ENCODE data around the gene ATAD1.
"Not testable (repeated sequence)": the region's sequence is repeated elsewhere in the genome, so short reads cannot be mapped to it uniquely, and the experiment has no call there.

Gene ATAD1, protein sequence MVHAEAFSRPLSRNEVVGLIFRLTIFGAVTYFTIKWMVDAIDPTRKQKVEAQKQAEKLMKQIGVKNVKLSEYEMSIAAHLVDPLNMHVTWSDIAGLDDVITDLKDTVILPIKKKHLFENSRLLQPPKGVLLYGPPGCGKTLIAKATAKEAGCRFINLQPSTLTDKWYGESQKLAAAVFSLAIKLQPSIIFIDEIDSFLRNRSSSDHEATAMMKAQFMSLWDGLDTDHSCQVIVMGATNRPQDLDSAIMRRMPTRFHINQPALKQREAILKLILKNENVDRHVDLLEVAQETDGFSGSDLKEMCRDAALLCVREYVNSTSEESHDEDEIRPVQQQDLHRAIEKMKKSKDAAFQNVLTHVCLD

GRCh38 chr10:87817609-87818504 is at the start of gene ATAD1:
Gene ATAD1, minus strand, starts transcription at chr10:87818226. Its CDS starts 3,627 bp downstream, at chr10:87814599.
- Mint-ChIP-seq H3K9me3 (no peaks in the 10 kb centered on the region), H3K4me1 (peaks cover 30% of the 10 kb centered on the region), H3K27ac (peak within 1 kb of the TSS; percentile 98), H3K27me3 (ENCODE audit: low read depth, poor library complexity) (peaks cover 21% of the 10 kb centered on the region), H3K36me3 (ENCODE audit: low read depth) (peaks cover 27% of the 10 kb centered on the region), H3K4me3 (peak within 1 kb of the TSS; percentile 96)
- peak; percentile 15 for TF ChIP-seq CTCF (IDR thresholded peaks at IDR 0.05)
- peak; percentile 84 for DNase-seq

GRCh38 chr10:87867453-87867852 is 49.4 kb upstream of the ATAD1 start:
- no peak for DNase-seq

DNA sequence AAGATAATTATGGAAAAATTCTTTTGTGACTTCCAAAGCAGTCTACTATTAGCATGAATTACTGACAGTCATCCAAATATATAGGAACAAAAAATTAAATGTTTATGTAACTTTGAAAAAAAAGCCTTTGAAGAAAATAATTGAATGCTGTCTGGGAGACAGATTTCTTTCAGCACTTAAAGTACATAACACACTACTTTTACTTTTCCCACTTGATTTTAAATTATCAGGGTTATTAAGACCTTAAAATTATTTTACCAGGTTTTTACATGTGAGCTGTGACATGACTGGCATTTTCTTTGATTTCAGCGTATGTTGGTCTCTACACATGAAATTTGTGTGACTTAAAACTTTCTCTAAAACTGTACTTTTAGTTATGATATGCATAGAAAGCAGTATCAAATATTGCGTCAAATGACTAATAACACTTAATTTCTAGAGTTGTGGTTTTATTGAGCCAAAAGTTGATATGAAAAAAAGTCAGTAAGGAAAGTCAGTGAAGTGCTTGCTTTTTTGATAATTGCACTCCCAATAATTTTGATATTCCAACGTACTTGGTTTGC is 48.5 kb upstream of the ATAD1 start:
- H3K4me3 Mint-ChIP-seq: peak overlapping the region; percentile 99
- peak overlapping the region; percentile 75 for H3K27ac Mint-ChIP-seq
- DNase-seq: no peak
- H3K27me3 Mint-ChIP-seq (ENCODE audit: low read depth, poor library complexity): peaks cover 1% of the 10 kb centered on the region
- TF ChIP-seq CTCF (IDR thresholded peaks at IDR 0.05): no peak
- no peaks in the 10 kb centered on the region for H3K9me3 Mint-ChIP-seq
- H3K36me3 Mint-ChIP-seq (ENCODE audit: low read depth): peaks cover 14% of the 10 kb centered on the region
- peaks cover 49% of the 10 kb centered on the region for H3K4me1 Mint-ChIP-seq

More at GRCh38 chr10:87867453-87867852, 49.4 kb upstream of the ATAD1 start:
- no peak for TF ChIP-seq CTCF (IDR thresholded peaks at IDR 0.05)
- Mint-ChIP-seq H3K4me3 (peak overlapping the region; percentile 99), H3K4me1 (peaks cover 45% of the 10 kb centered on the region), H3K27ac (no peak overlapping the region), H3K9me3 (no peaks in the 10 kb centered on the region), H3K36me3 (ENCODE audit: low read depth) (peaks cover 14% of the 10 kb centered on the region), H3K27me3 (ENCODE audit: low read depth, poor library complexity) (no peaks in the 10 kb centered on the region)

GRCh38 chr10:87865241-87865881 is 47.3 kb upstream of the ATAD1 start:
- H3K9me3 Mint-ChIP-seq: no peaks in the 10 kb centered on the region
- H3K27ac Mint-ChIP-seq: peak overlapping the region; percentile 78
- H3K36me3 Mint-ChIP-seq (ENCODE audit: low read depth): peaks cover 4% of the 10 kb centered on the region
- peaks cover 52% of the 10 kb centered on the region for H3K4me1 Mint-ChIP-seq
- DNase-seq: no peak
- peaks cover 3% of the 10 kb centered on the region for H3K27me3 Mint-ChIP-seq (ENCODE audit: low read depth, poor library complexity)
- TF ChIP-seq CTCF (IDR thresholded peaks at IDR 0.05): no peak
- H3K4me3 Mint-ChIP-seq: peak overlapping the region; percentile 99

- no peak for TF ChIP-seq CTCF (IDR thresholded peaks at IDR 0.05)
- H3K4me3 Mint-ChIP-seq: peak overlapping the region; percentile 99
- H3K27me3 Mint-ChIP-seq (ENCODE audit: low read depth, poor library complexity): peaks cover 3% of the 10 kb centered on the region
- H3K4me1 Mint-ChIP-seq: peaks cover 56% of the 10 kb centered on the region
- H3K36me3 Mint-ChIP-seq (ENCODE audit: low read depth): peaks cover 4% of the 10 kb centered on the region
- no peaks in the 10 kb centered on the region for H3K9me3 Mint-ChIP-seq
- H3K27ac Mint-ChIP-seq: peak overlapping the region; percentile 99
- no peak for DNase-seq
These were observed 46.6 kb upstream of the ATAD1 start for GRCh38 chr10:87864496-87865059.

GRCh38 chr10:87863951-87864495 is 46.0 kb upstream of the ATAD1 start:
- H3K9me3 Mint-ChIP-seq; H3K36me3 Mint-ChIP-seq (ENCODE audit: low read depth); H3K27me3 Mint-ChIP-seq (ENCODE audit: low read depth, poor library complexity): not testable (repeated sequence)
- Mint-ChIP-seq H3K27ac (peak overlapping the region; percentile 99), H3K4me3 (peak overlapping the region; percentile 99), H3K4me1 (peaks cover 53% of the 10 kb centered on the region)
- peak; percentile 52 for DNase-seq

All from nephron progenitor cell (in vitro differentiated cells).